Astrocyte (in vitro differentiated cells and primary cell): ENCODE results near the gene CDHR5.

Experiments used
- EZH2 ChIP-seq: IDR thresholded peaks from 2 replicates; pipeline ENCODE4 v1.6.1; 2012; ENCODE audit warnings: mild to moderate bottlenecking, low read length, inconsistent platforms; ENCODE audit not compliant: insufficient read depth
- TF ChIP-seq, protein P1 (sequence below): IDR thresholded peaks from 2 replicates; pipeline ENCODE4 v1.5.1; 2011; ENCODE audit warnings: low read depth, mild to moderate bottlenecking, inconsistent platforms, low read length, moderate library complexity; ENCODE audit not compliant: insufficient read depth

DNA sequence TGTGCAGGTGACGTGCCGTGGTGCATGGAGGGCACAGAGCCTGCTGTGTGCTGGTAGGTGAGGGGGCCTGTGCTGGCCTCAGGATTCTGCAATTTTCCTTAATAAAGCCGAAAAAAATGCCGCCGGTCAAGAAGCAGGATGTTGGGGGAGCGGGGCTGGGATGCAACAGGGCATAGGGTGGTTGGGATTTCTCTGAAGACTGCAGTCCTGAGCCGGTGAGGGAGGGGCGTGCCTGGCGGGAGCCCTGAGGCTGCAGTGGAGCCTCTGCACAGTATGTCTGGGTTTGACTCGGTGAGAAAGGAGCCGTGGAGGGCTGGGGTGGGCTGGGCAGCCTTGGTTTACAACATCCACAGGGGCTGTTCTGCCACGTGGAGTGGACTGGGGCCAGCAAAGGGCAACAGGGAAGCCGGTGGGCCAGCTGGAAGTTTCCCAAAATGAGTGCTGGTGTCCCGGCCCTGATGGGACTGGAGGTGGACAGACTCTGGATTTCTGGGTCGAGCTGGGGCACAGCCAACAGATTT lies 1.3 kb downstream of the CDHR5 start:
- no peak for TF ChIP-seq EZH2
- TF ChIP-seq, protein P1, sequence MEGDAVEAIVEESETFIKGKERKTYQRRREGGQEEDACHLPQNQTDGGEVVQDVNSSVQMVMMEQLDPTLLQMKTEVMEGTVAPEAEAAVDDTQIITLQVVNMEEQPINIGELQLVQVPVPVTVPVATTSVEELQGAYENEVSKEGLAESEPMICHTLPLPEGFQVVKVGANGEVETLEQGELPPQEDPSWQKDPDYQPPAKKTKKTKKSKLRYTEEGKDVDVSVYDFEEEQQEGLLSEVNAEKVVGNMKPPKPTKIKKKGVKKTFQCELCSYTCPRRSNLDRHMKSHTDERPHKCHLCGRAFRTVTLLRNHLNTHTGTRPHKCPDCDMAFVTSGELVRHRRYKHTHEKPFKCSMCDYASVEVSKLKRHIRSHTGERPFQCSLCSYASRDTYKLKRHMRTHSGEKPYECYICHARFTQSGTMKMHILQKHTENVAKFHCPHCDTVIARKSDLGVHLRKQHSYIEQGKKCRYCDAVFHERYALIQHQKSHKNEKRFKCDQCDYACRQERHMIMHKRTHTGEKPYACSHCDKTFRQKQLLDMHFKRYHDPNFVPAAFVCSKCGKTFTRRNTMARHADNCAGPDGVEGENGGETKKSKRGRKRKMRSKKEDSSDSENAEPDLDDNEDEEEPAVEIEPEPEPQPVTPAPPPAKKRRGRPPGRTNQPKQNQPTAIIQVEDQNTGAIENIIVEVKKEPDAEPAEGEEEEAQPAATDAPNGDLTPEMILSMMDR: no peak
